ENCODE results near the gene DUSP23. TPM values are rescaled to one million over a fixed set of nuclear protein-coding genes. Genes with fewer than 3 reads are reported as not detected.

Gene DUSP23
- total RNA-seq, 1 experiment from 2014 or later, result 35.2 TPM

- TF ChIP-seq ZMAT4 (CRISPR knock-in tag; IDR thresholded peaks at IDR 0.05) (no peak), NR3C1 (CRISPR knock-in tag; conservative IDR thresholded peaks at IDR 0.05; ENCODE audit: low read depth) (no peak), ZNF425 (CRISPR knock-in tag; conservative IDR thresholded peaks at IDR 0.05) (no peak), RELA (CRISPR knock-in tag; IDR thresholded peaks at IDR 0.05; ENCODE audit: borderline replicate concordance) (no peak), CTCF (IDR thresholded peaks at IDR 0.05) (no peak)
Observed at GRCh38 chr1:159803956-159804689, 23.4 kb downstream of the DUSP23 start (continued).

GRCh38 chr1:159804924-159805323 is 24.2 kb downstream of the DUSP23 start:
- Mint-ChIP-seq H3K4me1 (no peaks in the 10 kb centered on the region), H3K27me3 (ENCODE audit: low read depth) (peaks cover 6% of the 10 kb centered on the region), H3K27ac (no peak overlapping the region), H3K9me3 (no peaks in the 10 kb centered on the region), H3K4me3 (no peak overlapping the region), H3K36me3 (no peaks in the 10 kb centered on the region)
- CTCF ChIA-PET, result interaction anchor here (1.5 to 3.3 kb wide), 11 partner anchors 12 to 202 kb away, joined by 3 to 26 read pairs (median 7); partner anchors contain the start of gene DUSP23
- ATAC-seq (no peak), DNase-seq (ENCODE audit: low spot score) (no peak)
- POLR2A ChIA-PET, result no interaction called here
- TF ChIP-seq FOXP4 (CRISPR knock-in tag; IDR thresholded peaks at IDR 0.05), result no peak
- TF ChIP-seq ZNF423 (CRISPR knock-in tag; IDR thresholded peaks at IDR 0.05), result no peak
- TF ChIP-seq STAT6 (CRISPR knock-in tag; conservative IDR thresholded peaks at IDR 0.05; ENCODE audit: low read depth), result no peak
- TF ChIP-seq ARID4B (CRISPR knock-in tag; IDR thresholded peaks at IDR 0.05; ENCODE audit: borderline replicate concordance), result no peak
- TF ChIP-seq FOXJ3 (CRISPR knock-in tag; IDR thresholded peaks at IDR 0.05; ENCODE audit: borderline replicate concordance), result no peak

All from WTC11 (cell line).